PC-3 (cell line): ENCODE measurements around the gene UGT1A5. TPM values are rescaled to one million over a fixed set of nuclear protein-coding genes. Genes with fewer than 3 reads are reported as not detected.

Experiments used
- ATAC-seq: fragments of 200-7000 bp; cut with Tn5 transposase; 2 replicates; pipeline ENCODE4 v1.9.1; 2020; ENCODE audit warnings: mild to moderate bottlenecking, moderate library complexity
- BruUV-seq: library from RNA; stranded (reverse); fragments of 400-500 nt; replicated peaks from 2 replicates; lab custom pipeline; 2021; lab: Mats Ljungman, UMichigan
- CTCF ChIA-PET: fragments of 300-600 bp; sonication (Branson Sonifier 250); formaldehyde crosslinking; loops from one replicate; lab custom pipeline; 2022; ENCODE audit warnings: antibody characterized with exemption; lab: Charles Lee
- POLR2A ChIA-PET: fragments of 300-600 bp; sonication (Branson Sonifier 250); formaldehyde crosslinking; loops from one replicate; lab custom pipeline; 2022; ENCODE audit warnings: antibody characterized with exemption; ENCODE audit not compliant: unreplicated experiment; lab: Charles Lee
- DNase-seq: peaks from one replicate; pipeline ENCODE4 v3.0.0-alpha.2; 2015
- H2AFZ ChIP-seq: fragments of 300-600 bp; sonication (generic); 2 replicates; pipeline ENCODE4 v1.6.0; 2016; ENCODE audit warnings: antibody characterized with exemption, low read length
- H3F3A ChIP-seq: fragments of 300-600 bp; sonication (generic); one replicate; pipeline ENCODE4 v1.6.0; 2017; ENCODE audit warnings: antibody characterized with exemption, low read length, control low read depth, mild to moderate bottlenecking; ENCODE audit not compliant: unreplicated experiment
- H3K27ac ChIP-seq: fragments of 300-600 bp; sonication (generic); 2 replicates; pipeline ENCODE4 v1.5.1; 2016; ENCODE audit warnings: mild to moderate bottlenecking, low read length
- H3K27me3 ChIP-seq: fragments of 300-600 bp; sonication (generic); 2 replicates; pipeline ENCODE4 v1.6.1; 2016; ENCODE audit warnings: low read length, mixed read lengths
- H3K36me3 ChIP-seq: fragments of 300-600 bp; sonication (generic); 2 replicates; pipeline ENCODE4 v1.6.1; 2016; ENCODE audit warnings: low read depth, mixed run types, low read length, mixed read lengths
- H3K4me1 ChIP-seq: fragments of 300-600 bp; sonication (generic); 2 replicates; pipeline ENCODE4 v1.5.1; 2016; ENCODE audit warnings: low read length; ENCODE audit not compliant: insufficient read depth
- H3K4me2 ChIP-seq: fragments of 300-600 bp; sonication (generic); 2 replicates; pipeline ENCODE4 v1.6.0; 2016; ENCODE audit warnings: low read length
- H3K4me3 ChIP-seq: fragments of 300-600 bp; sonication (generic); 2 replicates; pipeline ENCODE4 v1.5.1; 2016; ENCODE audit warnings: mild to moderate bottlenecking, low read length, mixed read lengths
- H3K79me2 ChIP-seq: fragments of 300-600 bp; sonication (generic); 2 replicates; pipeline ENCODE4 v1.6.1; 2017; ENCODE audit warnings: low read length, mixed read lengths
- H3K9ac ChIP-seq: fragments of 300-600 bp; sonication (generic); 2 replicates; pipeline ENCODE4 v1.6.0; 2016; ENCODE audit warnings: mild to moderate bottlenecking, low read length
- H3K9me2 ChIP-seq: fragments of 300-600 bp; sonication (generic); replicated peaks from 2 replicates; pipeline ENCODE4 v1.6.1; 2016; ENCODE audit warnings: mixed run types, low read length, mixed read lengths
- H3K9me3 ChIP-seq: fragments of 300-600 bp; sonication (generic); 2 replicates; pipeline ENCODE4 v1.6.1; 2016; ENCODE audit warnings: low read length, mixed read lengths
- H4K20me1 ChIP-seq: fragments of 300-600 bp; sonication (generic); 2 replicates; pipeline ENCODE4 v1.6.1; 2016; ENCODE audit warnings: low read length, mixed read lengths
- EZH2 ChIP-seq: fragments of 300-600 bp; sonication (generic); IDR thresholded peaks from one replicate; pipeline ENCODE4 v1.6.1; 2017; ENCODE audit warnings: antibody characterized with exemption, mild to moderate bottlenecking, low read length; ENCODE audit not compliant: unreplicated experiment
- EZH2phosphoT487 ChIP-seq: fragments of 300-600 bp; sonication (generic); IDR thresholded peaks from 2 replicates; pipeline ENCODE4 v1.6.1; 2018; ENCODE audit warnings: mild to moderate bottlenecking, antibody characterized with exemption, low read length, borderline replicate concordance
- intact Hi-C: fragments of 100-400 bp; cut with micrococcal nuclease; formaldehyde crosslinking; loops from 2 replicates; pipeline ENCODE4 v1.9.0; 2023
- total RNA-seq: library from RNA; depleted of rRNA; stranded (reverse); fragments of >200 nt; gene quantifications from 2 replicates; pipeline ENCODE4 v1.2.3, GENCODE V29; 2014
- TF ChIP-seq, protein P1 (sequence below): fragments of 300-600 bp; sonication (generic); conservative IDR thresholded peaks from 2 replicates; pipeline ENCODE4 v1.5.1; 2017; ENCODE audit warnings: antibody characterized with exemption, low read depth, mild to moderate bottlenecking, low read length

UGT1A5 gene
- total RNA-seq, 1 experiment from 2014 or later = not detected

DNA sequence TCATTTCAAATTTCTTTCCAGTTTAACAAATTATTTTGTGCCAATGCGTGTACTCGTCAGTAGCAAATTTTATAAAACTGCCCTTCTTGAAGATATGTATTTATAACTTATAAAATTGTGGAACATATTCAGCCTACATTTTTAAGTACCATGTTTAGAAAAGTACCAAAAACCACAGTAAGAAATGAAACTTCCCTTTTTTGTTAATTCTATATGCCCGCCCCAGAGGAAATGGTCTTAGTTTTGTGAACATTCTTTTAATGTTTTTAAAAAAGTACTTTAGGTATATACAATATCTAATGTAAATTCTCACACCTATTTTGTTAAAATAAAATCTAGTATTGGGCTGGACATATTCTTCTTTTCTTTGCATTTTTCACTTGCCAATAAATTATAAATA is 39.8 kb upstream of the UGT1A5 start:
- TF ChIP-seq EZH2phosphoT487 = no peak
- TF ChIP-seq EZH2 = no peak
- TF ChIP-seq, protein P1, sequence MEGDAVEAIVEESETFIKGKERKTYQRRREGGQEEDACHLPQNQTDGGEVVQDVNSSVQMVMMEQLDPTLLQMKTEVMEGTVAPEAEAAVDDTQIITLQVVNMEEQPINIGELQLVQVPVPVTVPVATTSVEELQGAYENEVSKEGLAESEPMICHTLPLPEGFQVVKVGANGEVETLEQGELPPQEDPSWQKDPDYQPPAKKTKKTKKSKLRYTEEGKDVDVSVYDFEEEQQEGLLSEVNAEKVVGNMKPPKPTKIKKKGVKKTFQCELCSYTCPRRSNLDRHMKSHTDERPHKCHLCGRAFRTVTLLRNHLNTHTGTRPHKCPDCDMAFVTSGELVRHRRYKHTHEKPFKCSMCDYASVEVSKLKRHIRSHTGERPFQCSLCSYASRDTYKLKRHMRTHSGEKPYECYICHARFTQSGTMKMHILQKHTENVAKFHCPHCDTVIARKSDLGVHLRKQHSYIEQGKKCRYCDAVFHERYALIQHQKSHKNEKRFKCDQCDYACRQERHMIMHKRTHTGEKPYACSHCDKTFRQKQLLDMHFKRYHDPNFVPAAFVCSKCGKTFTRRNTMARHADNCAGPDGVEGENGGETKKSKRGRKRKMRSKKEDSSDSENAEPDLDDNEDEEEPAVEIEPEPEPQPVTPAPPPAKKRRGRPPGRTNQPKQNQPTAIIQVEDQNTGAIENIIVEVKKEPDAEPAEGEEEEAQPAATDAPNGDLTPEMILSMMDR = no peak
- Histone ChIP-seq H3K79me2 (no peaks in the 10 kb centered on the region), H4K20me1 (no peaks in the 10 kb centered on the region), H3K27ac (no peak overlapping the region), H3K4me3 (no peak overlapping the region), H3K4me1 (no peaks in the 10 kb centered on the region), H3K27me3 (no peaks in the 10 kb centered on the region), H3K4me2 (no peak overlapping the region), H2AFZ (no peak overlapping the region), H3F3A (no peaks in the 10 kb centered on the region), H3K9me3 (no peaks in the 10 kb centered on the region), H3K9me2 (no peaks in the 10 kb centered on the region), H3K9ac (no peak overlapping the region), H3K36me3 (no peaks in the 10 kb centered on the region)
- ChIA-PET CTCF (no interaction called here), POLR2A (no interaction called here)
- no TSS peak for BruUV-seq
- no peak for DNase-seq
- no peak for ATAC-seq
- intact Hi-C loops = no loop called here

DNA sequence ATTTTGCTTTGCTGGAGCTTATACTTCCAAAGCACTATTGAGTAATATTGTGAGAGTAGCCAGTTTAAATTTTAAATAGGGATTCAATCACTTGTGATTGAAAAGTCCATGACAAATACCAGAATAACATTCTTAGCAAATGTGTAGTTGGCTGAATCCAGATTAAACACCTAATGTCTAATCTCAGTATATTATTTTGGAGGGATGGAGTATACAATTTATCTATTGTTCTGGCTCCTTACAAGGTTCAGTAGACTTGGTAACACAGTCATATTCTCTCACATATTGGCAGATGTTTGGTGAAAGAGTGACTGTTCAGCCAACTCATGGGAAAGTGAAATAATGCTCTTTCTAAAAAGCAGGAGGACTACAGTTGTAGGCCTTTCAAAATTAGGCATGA is 38.8 kb upstream of the UGT1A5 start:
- TF ChIP-seq, protein P1 = no peak
- TF ChIP-seq EZH2phosphoT487 (no peak), EZH2 (no peak)
- DNase-seq = no peak
- Histone ChIP-seq H3F3A (no peaks in the 10 kb centered on the region), H3K36me3 (no peaks in the 10 kb centered on the region), H2AFZ (no peak overlapping the region), H3K9ac (no peak overlapping the region), H3K27me3 (no peaks in the 10 kb centered on the region), H3K4me1 (no peaks in the 10 kb centered on the region), H3K9me3 (no peaks in the 10 kb centered on the region), H3K79me2 (no peaks in the 10 kb centered on the region), H3K4me3 (no peak overlapping the region), H4K20me1 (no peaks in the 10 kb centered on the region), H3K27ac (no peak overlapping the region), H3K9me2 (no peaks in the 10 kb centered on the region), H3K4me2 (no peak overlapping the region)
- ChIA-PET POLR2A (no interaction called here), CTCF (no interaction called here)
- no TSS peak for BruUV-seq
- intact Hi-C loops = no loop called here
- ATAC-seq = no peak

DNA sequence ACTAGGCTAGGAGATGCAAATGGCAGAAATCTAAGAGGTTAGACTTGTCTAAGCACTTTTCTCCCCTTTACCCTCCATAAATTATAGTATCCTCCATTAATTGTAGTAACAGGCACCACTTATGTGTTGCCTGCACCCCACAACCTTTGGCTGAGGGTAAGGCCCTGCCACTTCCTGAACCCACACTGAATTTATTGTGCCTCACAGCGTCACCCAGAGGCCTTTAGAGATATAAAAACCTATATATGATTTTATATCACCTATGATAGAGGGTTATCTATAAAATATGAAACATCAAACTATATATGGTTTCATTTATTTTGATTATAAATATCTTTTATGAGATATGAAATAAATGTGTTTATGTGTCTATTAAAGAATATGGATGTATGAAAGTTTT is 38.4 kb upstream of the UGT1A5 start:
- Histone ChIP-seq H3K36me3 (no peaks in the 10 kb centered on the region), H3K79me2 (no peaks in the 10 kb centered on the region), H3K9me2 (no peaks in the 10 kb centered on the region), H3F3A (no peaks in the 10 kb centered on the region), H2AFZ (no peak overlapping the region), H3K4me2 (no peak overlapping the region), H3K4me1 (no peaks in the 10 kb centered on the region), H3K9me3 (no peaks in the 10 kb centered on the region), H3K4me3 (no peak overlapping the region), H3K27me3 (no peaks in the 10 kb centered on the region), H3K27ac (no peak overlapping the region), H4K20me1 (no peaks in the 10 kb centered on the region), H3K9ac (no peak overlapping the region)
- BruUV-seq = no TSS peak
- TF ChIP-seq EZH2 (no peak), EZH2phosphoT487 (no peak)
- TF ChIP-seq, protein P1 = no peak
- CTCF ChIA-PET = no interaction called here
- POLR2A ChIA-PET = no interaction called here
- DNase-seq = no peak
- no peak for ATAC-seq
- intact Hi-C loops = no loop called here
